Upper lobe of left lung (tissue), 6 donors: ENCODE measurements around the gene MSI2. TPM values are rescaled to one million over a fixed set of nuclear protein-coding genes. Genes with fewer than 3 reads are reported as not detected.
A peak's percentile ranks its signal among the peaks of the same experiment; 100 is the strongest.

Experiments
- ATAC-seq, 2 donors: fragments of 200-7000 bp; cut with Tn5 transposase; one replicate each; pipeline ENCODE4 v1.9.1; 2022; ENCODE audit warnings: mild to moderate bottlenecking in 2 of 2, moderate library complexity in 2 of 2; ENCODE audit not compliant: low FRiP score in 2 of 2
- DNase-seq, 2 donors: peaks; one replicate each; pipeline ENCODE4 v3.0.0-alpha.2; 2019 to 2020
- H3K27ac ChIP-seq, 4 donors: fragments of 200-600 bp; sonication (generic); one replicate each; pipeline ENCODE4 v1.5.1; 2016 to 2019
- H3K27me3 ChIP-seq, 4 donors: fragments of 200-600 bp; sonication (generic); one replicate each; pipeline ENCODE4 v1.5.1; 2017 to 2019
- H3K36me3 ChIP-seq, 4 donors: fragments of 200-600 bp; sonication (generic); one replicate each; pipeline ENCODE4 v1.5.1; 2016 to 2019
- H3K4me1 ChIP-seq, 4 donors: fragments of 200-600 bp; sonication (generic); one replicate each; pipeline ENCODE4 v1.5.1; 2018 to 2019
- H3K4me3 ChIP-seq, 4 donors: fragments of 200-600 bp; sonication (generic); one replicate each; pipeline ENCODE4 v1.5.1; 2017 to 2019; ENCODE audit warnings: mild to moderate bottlenecking in 2 of 4, moderate library complexity in 1 of 4
- H3K9me3 ChIP-seq, 4 donors: fragments of 200-600 bp; sonication (generic); one replicate each; pipeline ENCODE4 v1.5.1; 2018 to 2019
- CTCF ChIP-seq, 6 experiments: fragments of 450-650 bp in 4 of 6; fragments of 200-600 bp in 2 of 6; sonication (generic) in 2 of 6; IDR thresholded peaks; one replicate each; pipeline ENCODE4 v1.5.1; 2016 to 2019; ENCODE audit warnings: antibody characterized with exemption in 6 of 6
- EP300 ChIP-seq, 4 donors: sonication (generic); formaldehyde crosslinking; IDR thresholded peaks; one replicate each; pipeline ENCODE4 v1.5.1; 2017; ENCODE audit warnings: antibody characterized with exemption in 4 of 4, control low read depth in 2 of 4
- POLR2A ChIP-seq, 4 donors: fragments of 450-650 bp; IDR thresholded peaks; one replicate each; pipeline ENCODE4 v1.5.1; 2016 to 2017; ENCODE audit warnings: antibody characterized with exemption in 4 of 4, mild to moderate bottlenecking in 2 of 4
- POLR2AphosphoS5 ChIP-seq, 2 donors: sonication (generic); formaldehyde crosslinking; IDR thresholded peaks; one replicate each; pipeline ENCODE4 v1.5.1; 2017; ENCODE audit warnings: antibody characterized with exemption in 2 of 2
- WGBS, 2 donors: methylation state at CpG; one replicate each; pipeline ENCODE4 v1.1.5; 2017 to 2018; 5-methylcytosine and 5-hydroxymethylcytosine counted together
- total RNA-seq, 6 donors: library from RNA; depleted of rRNA in 4 of 6; stranded (reverse); fragments of >200 nt in 4 of 6; gene quantifications; one replicate each; pipeline versions ENCODE4 v1.1.0 to v1.2.1, GENCODE V29; 2016 to 2021
- donor health status: DM: no; HTN: no; CAD: no; lungs with moderate emphysema.
- donor health status: DM: no; HTN: yes; CAD: no; lungs with severe emphysema.

MSI2 gene
- total RNA-seq, 6 donors from 2014 or later, result 20.1 to 44.0 (median 32.2) TPM

GRCh38 chr17:57697891-57698711 is 441.8 kb downstream of the MSI2 start:
- Histone ChIP-seq H3K4me1 (no peaks in the 10 kb centered on the region), H3K27me3 (no peaks in the 10 kb centered on the region), H3K36me3 (no peaks in the 10 kb centered on the region), H3K4me3 (no peak overlapping the region), H3K27ac (no peak overlapping the region), H3K9me3 (no peaks in the 10 kb centered on the region)
- ATAC-seq (no peak), DNase-seq (no peak)
- WGBS, 2 donors, result 71 to 74% methylated on average over 12 of the region's 12 CpGs
- TF ChIP-seq POLR2A (IDR thresholded peaks at IDR 0.05) (no peak), POLR2AphosphoS5 (IDR thresholded peaks at IDR 0.05) (no peak), CTCF (IDR thresholded peaks at IDR 0.05) (no peak)

- H3K27me3 ChIP-seq, result no peaks in the 10 kb centered on the region
- no peaks in the 10 kb centered on the region for H3K9me3 ChIP-seq
- ATAC-seq (no peak), DNase-seq (peak in 1 of 2 donors; percentile 31)
- H3K27ac ChIP-seq, result no peak overlapping the region
- H3K4me3 ChIP-seq, result no peak overlapping the region
- no peak for TF ChIP-seq POLR2A (IDR thresholded peaks at IDR 0.05)
- TF ChIP-seq POLR2AphosphoS5 (IDR thresholded peaks at IDR 0.05), result no peak
- TF ChIP-seq CTCF (IDR thresholded peaks at IDR 0.05), result no peak
- no peak for TF ChIP-seq EP300 (IDR thresholded peaks at IDR 0.05)
- H3K4me1 ChIP-seq, result no peaks in the 10 kb centered on the region
- H3K36me3 ChIP-seq, result no peaks in the 10 kb centered on the region
- WGBS, 2 donors, result 71 to 76% methylated on average over 7 to 9 of the region's 9 CpGs
Observed at GRCh38 chr17:57699751-57700219, 443.5 kb downstream of the MSI2 start.

- H3K27me3 ChIP-seq, result no peaks in the 10 kb centered on the region
- no peak for TF ChIP-seq EP300 (IDR thresholded peaks at IDR 0.05)
- TF ChIP-seq CTCF (IDR thresholded peaks at IDR 0.05), result no peak
- TF ChIP-seq POLR2A (IDR thresholded peaks at IDR 0.05), result no peak
- no peak for TF ChIP-seq POLR2AphosphoS5 (IDR thresholded peaks at IDR 0.05)
- WGBS, 2 donors, result 84 to 93% methylated on average over 5 of the region's 5 CpGs
Observed at GRCh38 chr17:57701124-57701523, 444.8 kb downstream of the MSI2 start.

GRCh38 chr17:57703273-57703672 is 446.9 kb downstream of the MSI2 start:
- H3K27ac ChIP-seq, result no peak overlapping the region
- H3K9me3 ChIP-seq, result no peaks in the 10 kb centered on the region
- DNase-seq (no peak), ATAC-seq (no peak)
- no peaks in the 10 kb centered on the region for H3K27me3 ChIP-seq
- H3K4me3 ChIP-seq, result no peak overlapping the region
- no peaks in the 10 kb centered on the region for H3K36me3 ChIP-seq
- 100% methylated on average over 1 of the region's 1 CpG for WGBS, 2 donors
- no peaks in the 10 kb centered on the region for H3K4me1 ChIP-seq
- no peak for TF ChIP-seq POLR2AphosphoS5 (IDR thresholded peaks at IDR 0.05)
- no peak for TF ChIP-seq EP300 (IDR thresholded peaks at IDR 0.05)
- TF ChIP-seq CTCF (IDR thresholded peaks at IDR 0.05), result no peak
- no peak for TF ChIP-seq POLR2A (IDR thresholded peaks at IDR 0.05)

More at GRCh38 chr17:57701124-57701523, 444.8 kb downstream of the MSI2 start:
- Histone ChIP-seq H3K4me1 (no peaks in the 10 kb centered on the region), H3K9me3 (no peaks in the 10 kb centered on the region), H3K4me3 (no peak overlapping the region), H3K36me3 (no peaks in the 10 kb centered on the region), H3K27ac (no peak overlapping the region)
- ATAC-seq, result no peak
- DNase-seq, result no peak

GRCh38 chr17:57704448-57704847 is 448.1 kb downstream of the MSI2 start:
- ATAC-seq, result no peak
- TF ChIP-seq POLR2A (IDR thresholded peaks at IDR 0.05), result no peak
- TF ChIP-seq EP300 (IDR thresholded peaks at IDR 0.05), result no peak
- no peak for TF ChIP-seq POLR2AphosphoS5 (IDR thresholded peaks at IDR 0.05)
- no peak for TF ChIP-seq CTCF (IDR thresholded peaks at IDR 0.05)
- WGBS, 2 donors, result 93 to 100% methylated on average over 1 of the region's 1 CpG
- H3K27ac ChIP-seq, result no peak overlapping the region
- H3K4me3 ChIP-seq, result no peak overlapping the region
- no peaks in the 10 kb centered on the region for H3K36me3 ChIP-seq
- no peaks in the 10 kb centered on the region for H3K9me3 ChIP-seq
- DNase-seq, result no peak
- H3K27me3 ChIP-seq, result no peaks in the 10 kb centered on the region
- H3K4me1 ChIP-seq, result no peaks in the 10 kb centered on the region
